Fibroblast of lung (primary cell): ENCODE results near the gene SLC5A5.

Experiments
- CTCF ChIP-seq, 2 donors: IDR thresholded peaks in 1 of 2; conservative IDR thresholded peaks in 1 of 2; 1 replicate in 1 of 2; 2 replicates in 1 of 2; pipeline ENCODE4 v1.5.1; 2011 to 2012; ENCODE audit warnings: low read length in 2 of 2, control low read depth in 1 of 2, inconsistent platforms in 1 of 2, low read depth in 1 of 2, mild to moderate bottlenecking in 1 of 2
- EZH2 ChIP-seq: IDR thresholded peaks from 2 replicates; pipeline ENCODE4 v1.5.1; 2012; ENCODE audit warnings: low read length, control low read depth, mild to moderate bottlenecking; ENCODE audit errors: missing control alignments

GRCh38 chr19:17841810-17842662 lies 29.7 kb upstream of the SLC5A5 start:
- TF ChIP-seq CTCF (conservative IDR thresholded peaks at IDR 0.05 in 1 of 2, IDR thresholded peaks at IDR 0.05 in 1 of 2; ENCODE audit: low read depth in 1 of 2, low read length in 2 of 2) (no peak), EZH2 (no peak)
